GM21423 (cell line): ENCODE measurements around the gene TMEM14C.
"Not testable (repeated sequence)": the region's sequence is repeated elsewhere in the genome, so short reads cannot be mapped to it uniquely, and the experiment has no call there.

Experiments
- ATAC-seq: cut with Tn5 transposase; IDR thresholded peaks from one replicate; pipeline ENCODE4 v1.9.1; 2021; ENCODE audit warnings: mild to moderate bottlenecking, moderate library complexity; ENCODE audit not compliant: unreplicated experiment

TMEM14C gene

GRCh38 chr6:10720960-10721849, 1.7 kb upstream of the TMEM14C start:
- ATAC-seq: not testable (repeated sequence)

DNA sequence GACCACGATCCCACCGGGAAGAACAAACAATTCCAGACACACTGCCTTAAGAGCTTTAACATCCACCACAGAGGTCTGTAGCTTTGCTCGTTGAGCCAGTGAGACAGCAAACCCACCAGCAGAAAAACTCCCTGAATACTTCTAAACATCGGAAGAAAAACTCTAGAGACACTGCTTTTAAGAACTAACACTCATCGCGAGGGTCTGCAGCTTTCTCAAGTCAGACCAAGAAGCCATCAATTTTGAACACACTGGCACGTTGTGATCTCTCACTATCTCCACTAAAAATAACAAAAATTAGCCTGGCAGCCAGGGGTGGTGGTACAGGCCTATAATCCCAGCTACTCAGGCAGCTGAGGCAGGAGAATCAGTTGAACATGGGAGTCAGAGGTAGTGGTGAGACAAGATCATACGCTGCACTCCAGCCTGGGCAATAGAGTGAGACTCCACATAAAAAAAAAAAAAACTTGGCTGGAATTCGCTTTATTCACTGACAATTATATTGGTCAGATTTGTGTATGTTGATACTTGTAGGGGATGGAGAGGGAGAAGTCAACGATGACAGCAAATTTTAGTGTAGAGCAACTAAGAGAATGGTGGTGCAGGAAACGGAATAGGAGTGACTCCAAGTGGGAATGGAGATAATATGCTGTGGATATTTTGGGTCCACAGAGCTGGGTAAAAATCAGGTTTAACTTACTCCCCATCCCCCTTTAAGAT, 860 bp upstream of the TMEM14C start:
- ATAC-seq: no peak

- ATAC-seq: no peak
These were observed 375 bp upstream of the TMEM14C start for GRCh38 chr6:10722570-10722819.

DNA sequence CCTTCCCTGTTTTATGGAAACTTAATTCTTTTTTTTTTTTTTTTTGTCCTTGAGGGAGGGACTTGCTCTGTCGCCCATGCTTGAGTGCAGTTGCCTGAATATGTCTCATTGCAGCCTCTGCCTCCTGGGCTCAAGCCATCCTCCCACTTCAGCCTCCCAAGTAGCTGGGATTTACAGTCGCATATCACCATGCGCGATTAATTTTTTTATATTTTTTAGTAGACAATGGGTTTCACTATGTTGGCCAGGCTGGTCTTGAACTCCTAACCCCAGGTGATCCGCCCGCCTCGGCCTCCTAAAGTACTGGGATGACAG, 654 bp downstream of the TMEM14C start:
- no peak for ATAC-seq

DNA sequence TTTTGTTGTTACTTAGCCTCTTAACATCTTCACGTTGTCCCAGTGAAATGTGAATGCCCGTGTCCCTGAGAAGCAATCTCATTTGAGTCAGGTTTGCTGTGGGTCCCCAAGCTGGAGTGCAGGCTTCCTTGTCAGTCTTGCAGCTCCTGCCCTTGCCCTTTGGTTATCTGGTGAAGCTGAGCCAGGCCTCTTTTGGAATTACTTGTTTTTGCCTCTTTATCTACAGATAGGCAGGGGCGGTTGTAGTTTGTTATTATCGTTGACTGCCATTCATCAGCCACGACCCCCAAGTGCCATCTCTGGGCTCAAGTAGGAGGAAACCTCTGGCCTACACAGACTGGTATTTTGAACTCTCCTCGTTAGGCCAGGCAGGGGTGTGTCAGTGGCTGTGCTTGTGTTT, 2.2 kb downstream of the TMEM14C start:
- ATAC-seq: no peak

GRCh38 chr6:10725716-10726115, 2.8 kb downstream of the TMEM14C start:
- no peak for ATAC-seq

- ATAC-seq: no peak
These were observed 7.4 kb downstream of the TMEM14C start for GRCh38 chr6:10730254-10730653.

GRCh38 chr6:10733151-10733715, 10.4 kb downstream of the TMEM14C start:
- ATAC-seq: no peak

DNA sequence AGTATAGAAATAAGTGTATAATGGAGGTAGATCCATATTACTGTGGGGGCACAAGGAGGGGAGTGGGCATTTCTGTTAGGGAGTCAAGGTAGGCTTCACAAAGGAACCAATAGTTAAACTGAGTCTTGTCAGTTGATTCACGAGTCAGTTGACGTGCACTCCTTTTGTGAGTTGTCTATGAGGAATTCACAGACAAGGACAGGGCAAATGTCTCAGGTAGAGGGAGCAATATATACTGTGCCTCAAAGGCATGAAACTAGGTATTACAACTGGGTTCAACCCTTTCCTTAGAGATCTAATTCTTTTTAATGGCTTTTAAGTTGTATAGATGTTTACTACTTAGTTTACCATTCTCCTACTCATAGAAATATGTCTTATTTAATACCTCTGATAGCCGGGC, 11.0 kb downstream of the TMEM14C start:
- no peak for ATAC-seq

- ATAC-seq: no peak
These were observed 13.9 kb downstream of the TMEM14C start for GRCh38 chr6:10736731-10737130.

- no peak for ATAC-seq
These were observed 17.2 kb downstream of the TMEM14C start for GRCh38 chr6:10740061-10740460.

DNA sequence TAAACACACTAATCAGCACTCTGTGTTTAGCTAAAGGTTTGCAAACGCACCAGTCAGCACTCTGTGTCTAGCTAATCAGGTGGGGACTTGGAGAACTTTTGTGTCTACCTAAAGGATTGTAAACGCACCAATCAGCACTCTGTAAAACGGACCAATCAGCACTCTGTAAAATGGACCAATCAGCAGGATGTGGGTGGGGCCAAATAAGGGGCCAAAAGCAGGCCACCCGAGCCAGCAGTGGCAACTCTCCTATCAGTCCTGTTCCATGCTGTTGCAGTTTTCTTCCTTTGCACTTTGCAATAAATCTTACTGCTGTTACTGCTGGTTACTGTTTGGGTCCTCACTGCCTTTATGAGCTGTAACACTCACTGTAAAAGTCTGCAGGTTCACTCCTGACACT, 18.8 kb downstream of the TMEM14C start:
- ATAC-seq: not testable (repeated sequence)

DNA sequence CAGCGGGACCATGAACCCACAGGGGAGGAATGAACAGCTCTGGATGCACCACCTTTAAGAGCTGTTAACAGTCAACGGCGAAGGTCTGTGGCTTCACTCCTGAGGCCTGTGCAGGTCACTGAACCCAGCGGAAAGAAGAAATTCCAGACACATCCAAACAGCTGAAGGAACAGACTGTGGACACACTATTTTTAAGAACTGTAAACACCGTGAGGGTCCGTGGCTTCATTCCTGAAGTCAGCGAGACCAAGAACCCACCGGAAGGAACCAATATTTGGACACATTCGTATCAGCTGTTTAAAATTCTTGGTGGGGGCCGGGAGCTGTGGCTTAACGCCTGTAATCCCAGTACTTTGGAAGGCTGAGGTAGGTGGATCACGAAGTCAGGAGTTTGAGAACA, 19.4 kb downstream of the TMEM14C start:
- no peak for ATAC-seq

DNA sequence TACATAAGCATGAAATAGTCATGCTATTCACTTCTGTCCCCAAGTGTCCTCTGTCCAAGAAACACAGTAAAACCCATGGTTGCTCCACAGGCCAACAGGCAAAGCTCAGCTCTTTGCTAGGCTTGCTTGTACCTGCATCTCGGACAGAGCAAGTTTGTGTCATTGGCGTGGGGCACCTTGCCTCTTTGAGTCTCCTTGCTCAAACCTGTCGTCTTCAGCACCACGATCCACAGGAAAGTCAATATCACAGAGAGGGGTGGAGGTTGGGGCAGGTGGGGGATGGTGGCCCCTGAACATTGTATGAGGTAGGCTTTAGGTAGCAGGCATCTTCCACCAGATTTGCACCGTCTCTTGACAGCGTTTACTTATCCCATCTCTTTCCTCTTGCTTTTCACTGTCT, 20.6 kb downstream of the TMEM14C start:
- ATAC-seq: no peak

GRCh38 chr6:10745116-10745515, 22.2 kb downstream of the TMEM14C start:
- ATAC-seq: no peak

- ATAC-seq: no peak
These were observed 24.0 kb downstream of the TMEM14C start for GRCh38 chr6:10746915-10747250.

DNA sequence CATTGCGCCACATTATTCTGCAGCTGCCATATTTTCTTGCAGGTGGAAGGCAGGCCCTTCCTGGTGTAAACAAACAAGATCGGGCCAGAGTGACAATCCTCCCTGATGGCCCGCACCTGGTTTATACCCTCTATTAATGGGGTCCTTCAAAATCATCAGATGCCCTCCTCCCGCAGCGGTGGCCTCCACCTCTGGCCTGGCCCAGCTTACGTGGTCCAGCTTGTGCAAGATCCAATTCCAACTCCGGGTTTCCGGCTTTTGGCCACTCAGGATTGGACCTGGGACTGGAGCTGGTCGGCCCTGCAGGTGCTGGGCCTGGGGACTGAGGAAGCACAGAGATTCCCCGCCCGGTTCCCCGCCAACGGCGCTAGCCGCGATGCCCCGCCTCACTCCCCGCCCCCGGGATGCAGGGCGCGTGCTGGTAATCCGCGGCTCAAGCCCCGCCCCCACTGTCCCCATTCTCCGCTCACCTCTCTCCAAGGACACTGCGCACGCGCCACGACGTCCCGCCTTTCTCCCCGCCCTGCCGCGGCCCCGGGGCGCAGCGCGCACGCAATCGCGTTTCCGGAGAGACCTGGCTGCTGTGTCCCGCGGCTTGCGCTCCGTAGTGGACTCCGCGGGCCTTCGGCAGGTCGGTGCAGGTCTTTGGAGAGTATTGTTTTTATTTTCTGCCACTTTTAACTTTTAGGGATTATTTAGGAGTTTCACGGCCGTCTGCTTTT, 24.5 kb downstream of the TMEM14C start, which contains the start of gene TMEM14B:
TSS of gene TMEM14B (plus strand) at position 555 of the 722 bp plus-strand sequence. CDS start 1,441 bp downstream, outside the sequence.
- peak; percentile 96 for ATAC-seq

DNA sequence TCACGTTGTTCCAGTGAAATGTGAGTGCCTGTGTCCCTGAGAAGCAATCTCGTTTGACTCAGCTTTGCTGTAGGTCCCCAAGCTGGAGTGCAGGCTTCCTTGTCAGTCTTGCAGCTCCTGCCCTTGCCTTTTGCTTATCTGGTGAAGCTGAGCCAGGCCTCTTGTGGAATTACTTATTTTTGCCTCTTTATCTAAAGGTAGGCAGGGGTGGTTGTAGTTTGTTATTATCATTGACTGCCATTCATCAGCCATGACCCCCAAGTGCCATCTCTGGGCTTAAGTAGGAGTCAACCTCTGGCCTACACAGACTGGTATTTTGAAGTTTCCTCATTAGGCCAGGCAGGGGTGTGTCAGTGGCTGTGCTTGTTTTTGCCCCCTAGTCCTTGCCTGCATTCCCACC, 26.9 kb downstream of the TMEM14C start:
- ATAC-seq: no peak

DNA sequence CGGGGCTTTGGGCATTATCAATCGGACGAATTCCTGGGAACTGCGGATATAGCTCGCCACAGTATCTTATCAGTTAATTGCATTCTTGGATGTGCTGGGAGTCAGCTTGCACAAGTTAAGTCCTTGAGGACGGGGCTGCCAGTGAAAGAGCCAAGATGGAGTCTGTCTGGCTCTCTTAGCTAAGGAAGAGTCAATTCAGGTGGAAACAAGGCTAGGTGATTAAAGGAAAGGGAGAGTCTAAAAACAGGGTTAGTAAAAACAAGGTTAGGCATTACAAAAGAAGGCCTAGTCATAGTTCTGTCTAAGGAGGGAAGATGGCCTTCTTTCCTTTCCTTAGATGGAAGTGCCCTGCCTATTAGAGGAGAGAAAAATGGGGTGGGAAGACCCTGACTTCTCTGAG, 27.7 kb downstream of the TMEM14C start:
- not testable (repeated sequence) for ATAC-seq

DNA sequence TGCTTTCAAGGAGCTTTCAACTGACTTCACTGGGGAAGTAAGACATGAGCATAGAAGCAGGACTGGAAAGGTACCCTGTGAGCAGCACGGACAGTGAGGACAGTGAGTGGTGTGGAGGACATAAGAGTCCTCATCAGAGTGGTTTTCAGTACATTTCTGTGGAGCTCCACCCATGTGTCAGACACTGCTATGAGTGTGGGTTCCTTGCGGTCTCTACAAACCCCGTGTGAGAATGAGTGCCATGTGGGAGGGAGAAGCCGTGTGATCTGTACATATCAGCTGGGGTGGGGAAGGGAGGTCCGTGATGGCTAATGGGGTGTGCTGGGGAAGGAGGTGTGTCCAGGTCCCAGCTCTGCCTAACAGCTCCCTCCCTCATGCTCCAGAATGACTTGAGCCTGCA, 28.9 kb downstream of the TMEM14C start:
- ATAC-seq: not testable (repeated sequence)

DNA sequence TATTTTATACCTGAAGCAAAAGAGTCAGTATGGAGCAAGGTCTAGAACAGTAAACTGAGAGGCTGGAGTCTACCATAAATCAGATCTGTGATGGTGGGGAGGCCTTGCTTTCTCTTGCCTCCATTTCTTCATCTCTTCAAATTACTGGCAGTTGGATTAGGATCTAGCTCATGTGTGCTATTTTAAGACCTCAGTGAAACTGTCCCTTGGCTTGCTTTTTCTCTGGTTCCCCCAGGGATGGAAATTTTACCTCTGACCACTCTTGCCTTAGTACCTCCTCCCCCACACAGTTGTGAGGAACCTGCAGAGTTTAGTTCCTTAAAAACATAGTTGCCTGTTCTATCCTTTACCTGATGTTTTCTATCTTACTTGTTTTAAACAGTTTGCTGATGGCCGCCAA, 33.2 kb downstream of the TMEM14C start:
- no peak for ATAC-seq
